HG03354 (cell line): ENCODE data around the gene UQCRHL.

ENCODE experiments used
- ATAC-seq: cut with Tn5 transposase; IDR thresholded peaks from one replicate; pipeline ENCODE4 v1.9.1; 2021; ENCODE audit warnings: mild to moderate bottlenecking; ENCODE audit not compliant: unreplicated experiment, poor library complexity, severe bottlenecking

UQCRHL gene

DNA sequence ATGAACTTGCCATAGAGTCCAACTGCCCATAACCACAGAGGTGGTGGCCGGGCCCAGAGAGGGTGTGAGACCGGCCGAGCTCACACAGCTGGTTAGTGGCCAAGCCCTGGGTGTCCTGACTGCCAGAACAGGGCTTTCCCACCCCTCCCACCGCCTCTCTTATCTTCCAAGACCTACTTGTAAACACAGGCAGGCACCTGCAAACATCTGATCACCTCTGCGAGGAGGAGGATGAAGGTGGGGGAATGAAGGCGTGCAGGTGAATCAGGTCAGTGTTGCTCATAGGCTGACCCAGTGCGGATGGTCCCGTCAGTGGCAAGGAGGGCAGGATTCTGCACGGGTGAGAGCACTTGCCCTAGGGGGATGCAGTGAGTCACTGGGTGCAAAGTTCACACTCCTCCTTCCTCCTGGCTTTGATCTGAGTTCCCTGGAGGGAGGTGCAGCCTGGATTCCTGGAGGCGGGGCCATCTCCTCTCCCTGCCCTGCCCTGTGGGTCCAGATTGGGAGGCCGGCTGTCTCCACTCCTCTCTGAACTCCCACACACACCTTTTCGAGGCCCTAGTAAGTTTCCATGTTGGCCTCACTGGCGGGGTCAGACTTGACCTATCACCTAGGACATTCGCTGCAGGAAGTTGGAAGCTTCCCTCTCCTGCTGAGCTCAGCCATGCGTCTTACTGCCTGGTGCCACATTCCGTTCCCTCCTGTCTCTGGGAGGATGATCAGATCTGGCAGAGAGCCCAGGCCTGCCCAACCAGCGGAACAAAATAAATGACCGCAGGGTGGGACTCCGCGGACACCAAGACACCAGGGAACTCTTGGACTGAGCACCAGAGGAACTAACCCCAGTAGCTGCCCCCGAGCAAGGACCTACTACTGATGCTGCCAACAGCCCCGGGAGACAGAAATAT, 7.3 kb downstream of the UQCRHL start:
- ATAC-seq = no peak

DNA sequence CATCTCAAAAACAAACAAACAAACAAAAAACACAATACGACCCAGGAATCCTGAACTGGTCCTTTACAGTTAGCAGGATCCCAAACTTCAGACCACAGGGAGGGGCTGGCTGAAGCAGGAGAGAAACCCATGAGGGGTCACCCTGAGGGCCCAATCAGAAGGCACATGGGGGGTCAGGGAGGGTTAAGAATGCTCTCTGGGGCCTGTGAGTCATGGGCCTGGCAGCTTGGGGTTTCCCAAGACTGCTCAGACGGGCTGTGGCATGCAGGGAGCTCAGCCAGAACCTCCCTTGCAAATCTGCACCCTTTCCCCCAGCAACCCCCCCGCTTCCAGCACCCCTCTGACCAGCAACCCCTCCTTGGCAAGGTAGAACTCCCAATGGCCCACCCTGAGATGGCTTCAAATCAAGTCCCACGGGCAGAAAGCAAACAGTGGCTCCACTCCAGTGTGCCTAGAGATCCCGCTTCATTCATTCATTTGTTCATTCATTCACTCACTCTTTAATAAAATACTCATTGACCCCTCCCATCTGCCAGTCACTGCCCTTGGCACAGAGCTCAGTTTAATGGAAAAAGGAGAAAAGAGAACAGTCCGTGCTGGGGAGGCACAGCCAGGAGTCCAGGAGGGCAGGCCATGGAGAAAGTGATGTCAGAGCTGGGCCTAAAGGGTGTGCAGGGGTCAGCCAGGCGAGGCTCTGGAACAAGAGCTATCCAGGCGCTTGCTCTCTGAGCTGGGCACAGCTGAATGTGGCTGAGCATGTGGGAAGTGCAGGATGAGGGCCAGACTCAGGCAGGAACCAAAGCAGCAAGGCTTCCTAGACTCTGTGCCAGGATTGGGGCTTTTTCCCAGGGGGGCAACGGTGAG, 8.2 kb downstream of the UQCRHL start:
- no peak for ATAC-seq

- ATAC-seq = no peak
These were observed 9.6 kb downstream of the UQCRHL start for GRCh38 chr1:15797614-15798390.

- ATAC-seq = no peak
These were observed 11.4 kb downstream of the UQCRHL start for GRCh38 chr1:15796086-15796462.

- no peak for ATAC-seq
These were observed 18.7 kb downstream of the UQCRHL start for GRCh38 chr1:15788624-15789301.

DNA sequence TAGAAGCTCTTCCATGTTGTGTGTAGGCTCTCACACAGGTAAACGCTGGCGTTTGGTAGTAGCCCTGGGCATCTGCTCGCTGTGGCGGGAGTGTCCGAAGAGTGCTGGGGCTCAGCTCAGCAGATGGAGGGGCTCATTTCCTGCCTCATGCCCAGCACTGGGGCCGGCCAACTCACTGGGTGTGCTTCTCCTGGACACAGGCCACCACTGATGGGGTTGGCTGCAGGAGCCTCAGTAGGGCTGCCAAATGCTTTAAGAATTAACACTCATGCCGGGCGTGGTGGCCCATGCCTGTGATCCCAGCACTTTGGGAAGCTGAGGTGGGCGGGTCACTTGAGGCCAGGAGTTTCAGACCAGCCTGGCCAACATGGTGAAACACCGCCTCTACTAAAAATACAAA, 20.9 kb downstream of the UQCRHL start:
- no peak for ATAC-seq

DNA sequence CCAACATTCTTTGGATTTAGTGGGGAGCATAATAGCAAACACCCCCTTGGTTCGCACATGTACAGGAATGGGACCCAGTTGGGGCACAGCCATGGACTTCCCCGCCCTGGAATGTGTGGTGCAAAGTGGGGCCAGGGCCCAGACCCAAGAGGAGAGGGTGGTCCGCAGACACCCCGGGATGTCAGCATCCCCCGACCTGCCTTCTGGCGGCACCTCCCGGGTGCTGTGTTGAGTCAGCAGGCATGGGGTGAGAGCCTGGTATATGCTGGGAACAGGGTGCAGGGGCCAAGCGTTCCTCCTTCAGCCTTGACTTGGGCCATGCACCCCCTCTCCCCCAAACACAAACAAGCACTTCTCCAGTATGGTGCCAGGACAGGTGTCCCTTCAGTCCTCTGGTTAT, 21.8 kb downstream of the UQCRHL start:
- ATAC-seq = no peak

DNA sequence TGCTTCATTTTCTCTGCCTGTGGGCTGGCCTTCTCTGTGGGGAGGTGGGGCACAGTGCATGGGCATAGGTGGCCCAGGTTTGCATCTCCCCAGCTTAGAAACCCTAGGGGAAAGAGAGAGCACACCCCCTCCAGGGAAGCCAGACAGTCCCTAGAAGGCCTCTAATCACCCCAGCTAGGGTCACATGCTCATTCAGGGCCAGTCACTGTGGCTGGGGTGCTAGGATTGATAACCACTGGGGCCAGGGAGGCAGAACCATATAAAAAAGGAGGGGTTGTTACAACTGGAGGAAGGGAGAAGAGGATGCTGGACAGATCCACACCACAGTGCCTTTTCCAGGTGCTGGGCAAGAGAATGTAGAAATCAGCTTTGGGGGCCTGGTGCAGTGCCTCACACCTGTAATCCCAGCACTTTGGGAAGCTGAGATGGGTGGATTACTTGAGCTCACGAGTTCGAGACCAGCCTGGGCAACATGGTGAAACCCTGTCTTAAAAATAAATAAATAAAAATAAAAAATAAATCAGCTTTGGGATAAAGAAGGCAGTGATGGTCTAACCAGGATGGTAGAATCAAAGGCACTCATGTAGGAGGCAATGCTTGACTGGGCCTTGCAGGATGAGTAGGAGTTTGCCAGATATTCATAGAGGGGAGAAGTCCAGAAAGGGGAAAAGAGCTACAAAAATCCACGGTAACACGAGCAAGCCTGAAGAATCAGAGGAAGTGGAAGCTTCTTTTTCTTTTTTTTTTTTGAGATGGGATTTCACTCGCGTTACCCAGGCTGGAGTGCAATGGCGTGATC, 29.3 kb downstream of the UQCRHL start:
- ATAC-seq = no peak

- ATAC-seq = no peak
These were observed 31.7 kb downstream of the UQCRHL start for GRCh38 chr1:15775706-15776105.

DNA sequence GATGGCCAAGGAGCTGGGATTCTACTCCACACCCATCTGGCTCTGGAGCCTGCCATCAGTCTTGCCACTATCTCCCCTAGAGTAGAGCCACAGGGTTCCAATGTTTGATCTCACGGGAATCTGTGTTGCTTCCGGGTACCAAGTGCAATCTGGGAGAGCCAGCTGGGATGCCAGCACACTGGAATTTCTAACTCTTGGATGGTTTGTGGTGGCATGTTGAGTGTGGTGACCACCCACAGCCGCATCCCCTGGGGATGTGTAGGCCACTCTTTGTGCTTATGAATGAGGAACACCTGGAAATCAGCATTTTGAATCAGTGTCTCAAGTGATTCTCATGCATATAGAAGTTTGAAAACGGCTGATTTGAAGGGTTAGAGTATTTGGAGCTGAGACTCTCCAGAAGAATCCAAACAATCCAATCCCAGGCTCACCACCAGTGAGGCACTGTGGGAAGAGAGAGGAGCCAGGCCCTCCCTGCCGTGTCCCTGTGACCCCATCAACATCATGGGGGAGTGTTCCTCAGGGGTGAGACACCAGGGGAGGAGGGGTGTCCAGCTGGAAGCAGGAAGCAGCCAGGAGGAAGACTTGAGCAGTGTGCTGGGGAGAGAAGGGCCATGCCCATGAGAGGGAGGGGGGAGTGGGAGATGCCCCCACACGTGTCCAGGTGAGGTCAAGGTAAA, 35.5 kb downstream of the UQCRHL start:
- ATAC-seq = no peak

DNA sequence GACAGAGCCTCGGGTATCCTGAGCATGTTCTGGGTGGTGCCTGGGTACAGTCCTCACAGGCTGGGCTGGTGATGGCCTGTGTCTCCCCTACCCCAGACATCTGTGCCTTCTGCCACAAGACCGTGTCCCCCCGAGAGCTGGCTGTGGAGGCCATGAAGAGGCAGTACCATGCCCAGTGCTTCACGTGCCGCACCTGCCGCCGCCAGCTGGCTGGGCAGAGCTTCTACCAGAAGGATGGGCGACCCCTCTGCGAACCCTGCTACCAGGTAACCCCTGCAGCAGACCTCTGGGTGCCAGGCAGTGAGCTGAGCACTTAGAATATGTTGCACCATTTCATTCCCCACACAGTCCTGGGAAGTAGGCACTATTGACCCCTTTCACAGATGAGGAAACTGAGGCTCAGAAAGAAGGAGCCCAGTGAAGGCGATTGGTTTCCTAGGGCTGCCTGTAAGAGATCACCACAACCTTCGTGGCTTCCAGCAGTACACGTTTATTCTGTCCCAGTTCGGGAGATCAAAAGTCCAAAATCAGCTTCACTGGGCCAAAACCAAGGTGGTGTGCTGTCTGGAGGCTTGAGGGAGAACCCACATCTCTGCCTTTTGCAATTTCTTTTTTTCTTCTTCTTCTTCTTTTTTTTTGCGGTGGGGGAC, 37.0 kb downstream of the UQCRHL start:
- no peak for ATAC-seq

DNA sequence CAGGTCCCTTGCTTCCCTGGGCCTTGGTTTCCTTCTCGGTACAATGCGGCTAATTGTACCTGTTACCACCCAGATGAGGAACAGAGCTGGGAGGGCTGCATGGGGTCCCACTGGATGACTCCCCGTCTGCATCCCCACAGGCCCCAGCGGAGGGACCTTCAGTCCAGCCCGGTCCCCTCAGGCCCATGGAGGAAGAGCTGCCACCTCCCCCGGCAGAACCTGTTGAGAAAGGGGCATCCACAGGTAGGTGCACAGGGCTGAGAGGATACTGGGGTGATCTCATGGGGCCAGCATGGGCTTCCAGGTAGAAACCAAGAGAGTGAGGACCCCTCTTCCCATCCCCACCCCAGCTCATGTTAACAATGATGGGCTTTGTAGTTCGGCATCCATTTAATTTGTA, 39.1 kb downstream of the UQCRHL start:
- ATAC-seq = no peak

DNA sequence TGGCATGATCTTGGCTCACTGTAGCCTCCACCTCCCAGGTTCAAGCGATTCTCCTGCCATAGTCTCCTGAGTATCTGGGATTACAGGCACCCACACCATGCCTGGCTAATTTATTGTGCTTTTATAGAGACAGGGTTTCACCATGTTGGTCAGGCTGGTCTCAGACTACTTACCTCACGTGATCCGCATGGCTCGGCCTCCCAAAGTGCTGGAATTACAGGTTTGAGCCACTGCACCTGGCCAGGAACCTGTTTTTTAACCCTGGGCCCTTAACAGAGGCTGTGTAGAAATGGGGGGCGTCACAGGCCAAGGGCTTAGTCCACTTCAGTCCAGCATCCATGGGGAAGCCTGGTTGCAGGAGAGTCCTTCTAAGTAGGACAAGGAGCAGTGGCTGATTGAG, 39.5 kb downstream of the UQCRHL start:
- no peak for ATAC-seq

DNA sequence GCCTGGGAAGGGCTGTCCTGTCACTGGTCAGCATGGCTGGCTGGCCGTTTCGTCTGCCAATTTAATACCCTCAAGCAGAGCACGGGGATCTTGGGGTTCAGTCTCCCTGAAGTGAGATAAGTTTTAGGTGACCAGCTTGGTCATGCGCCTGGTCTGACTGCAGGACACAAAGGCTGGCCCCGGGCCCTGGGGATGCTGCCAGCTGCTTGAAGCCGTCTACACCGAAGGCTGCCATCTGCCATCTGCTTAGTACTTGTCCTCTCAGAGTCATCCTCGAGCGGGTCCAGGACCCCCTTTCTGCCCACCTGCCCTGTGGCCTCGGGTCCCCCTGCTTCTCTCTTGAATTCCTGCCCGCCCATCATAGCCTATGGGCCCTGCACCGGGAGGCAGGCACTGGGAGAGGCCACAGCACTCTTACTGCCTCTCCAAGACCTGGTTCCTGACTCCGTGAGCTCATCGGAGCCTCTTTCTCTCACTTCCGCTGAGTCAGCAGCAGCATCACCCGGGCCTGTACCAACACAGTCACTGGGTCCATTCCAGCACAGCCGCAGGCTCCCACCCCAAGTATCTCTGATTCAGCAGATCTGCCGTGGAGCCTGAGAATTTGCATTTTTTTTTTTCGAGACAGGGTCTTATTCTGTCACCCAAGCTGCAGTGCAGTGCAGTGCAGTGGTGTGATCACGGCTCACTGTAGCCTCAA, 41.8 kb downstream of the UQCRHL start:
- no peak for ATAC-seq

GRCh38 chr1:15764890-15765289, 42.6 kb downstream of the UQCRHL start:
- no peak for ATAC-seq

DNA sequence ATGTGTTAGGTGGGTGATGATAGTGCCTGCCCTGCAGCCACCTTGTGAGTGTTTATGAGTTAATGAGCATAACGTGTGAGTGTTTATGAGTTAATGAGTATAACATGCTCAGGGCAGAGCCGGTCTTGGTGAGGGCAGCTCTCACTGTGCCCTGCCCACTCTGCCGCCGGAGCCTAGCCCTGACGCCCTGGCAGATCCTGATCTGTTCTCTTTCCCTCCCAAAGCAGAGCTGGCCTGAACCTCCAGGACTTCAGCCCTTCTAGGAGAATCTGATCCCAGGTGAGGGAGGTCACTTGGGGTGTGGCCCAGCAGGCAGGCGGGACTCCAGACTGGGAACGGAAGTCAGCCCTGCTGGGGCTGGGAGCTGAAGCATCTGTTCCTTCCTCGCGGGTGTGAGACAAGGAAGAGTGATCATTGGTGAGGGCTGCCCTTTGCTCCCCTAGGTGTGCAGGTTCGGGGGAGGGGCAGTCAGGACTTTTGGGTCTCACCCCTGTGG, 43.1 kb downstream of the UQCRHL start:
- no peak for ATAC-seq

GRCh38 chr1:15762546-15762945, 44.9 kb downstream of the UQCRHL start:
- no peak for ATAC-seq
